SK-N-MC (cell line): ENCODE data around the gene TCF7L2.

ENCODE experiments used
- EZH2 ChIP-seq: fragments of 200-600 bp; sonication (generic); IDR thresholded peaks from one replicate; pipeline ENCODE4 v1.6.1; 2017; ENCODE audit warnings: antibody characterized with exemption
- POLR2AphosphoS5 ChIP-seq: IDR thresholded peaks from 2 replicates; pipeline ENCODE4 v1.6.1; 2012; ENCODE audit warnings: mild to moderate bottlenecking, low read depth, low read length, borderline replicate concordance

DNA sequence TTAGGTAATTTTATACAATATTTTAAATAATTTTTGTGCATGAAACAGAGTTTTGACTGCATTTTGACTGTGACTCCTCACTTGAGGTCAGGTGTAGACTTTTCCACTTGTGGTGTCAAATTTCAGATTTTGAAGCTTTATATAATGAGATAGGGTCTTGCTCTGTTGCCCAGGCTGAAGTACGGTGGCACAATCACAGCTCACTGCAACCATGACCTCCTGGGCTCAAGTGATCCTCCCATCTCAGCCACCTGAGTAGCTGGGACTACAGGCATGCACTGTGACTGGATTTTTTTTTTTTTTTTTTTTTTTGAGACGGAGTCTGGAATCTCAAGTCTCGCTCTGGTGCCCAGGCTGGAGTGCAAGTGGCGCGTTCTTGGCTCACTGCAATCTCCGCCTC is 74.9 kb downstream of the TCF7L2 start:
- TF ChIP-seq EZH2 = no peak
- TF ChIP-seq POLR2AphosphoS5 = no peak
